ENCODE results near the gene FPGT.

- TF ChIP-seq CTCF (conservative IDR thresholded peaks at IDR 0.05 in 1 of 2, IDR thresholded peaks at IDR 0.05 in 1 of 2; ENCODE audit: low read depth in 1 of 2, low read length in 2 of 2) = no peak
- no peak for TF ChIP-seq EZH2 (IDR thresholded peaks at IDR 0.05; ENCODE audit: low read length, missing control alignments)
Measured at GRCh38 chr1:74223453-74223852, 25.4 kb downstream of the FPGT start.
